HG02884 (cell line): ENCODE data around the gene DEF6.
"Not testable (repeated sequence)": the region's sequence is repeated elsewhere in the genome, so short reads cannot be mapped to it uniquely, and the experiment has no call there.

ENCODE experiments used
- ATAC-seq: cut with Tn5 transposase; IDR thresholded peaks from one replicate; pipeline ENCODE4 v1.9.1; 2021; ENCODE audit warnings: mild to moderate bottlenecking, moderate library complexity; ENCODE audit not compliant: unreplicated experiment

The DEF6 gene

GRCh38 chr6:35309611-35310264 is 12.1 kb downstream of the DEF6 start:
- ATAC-seq: no peak

DNA sequence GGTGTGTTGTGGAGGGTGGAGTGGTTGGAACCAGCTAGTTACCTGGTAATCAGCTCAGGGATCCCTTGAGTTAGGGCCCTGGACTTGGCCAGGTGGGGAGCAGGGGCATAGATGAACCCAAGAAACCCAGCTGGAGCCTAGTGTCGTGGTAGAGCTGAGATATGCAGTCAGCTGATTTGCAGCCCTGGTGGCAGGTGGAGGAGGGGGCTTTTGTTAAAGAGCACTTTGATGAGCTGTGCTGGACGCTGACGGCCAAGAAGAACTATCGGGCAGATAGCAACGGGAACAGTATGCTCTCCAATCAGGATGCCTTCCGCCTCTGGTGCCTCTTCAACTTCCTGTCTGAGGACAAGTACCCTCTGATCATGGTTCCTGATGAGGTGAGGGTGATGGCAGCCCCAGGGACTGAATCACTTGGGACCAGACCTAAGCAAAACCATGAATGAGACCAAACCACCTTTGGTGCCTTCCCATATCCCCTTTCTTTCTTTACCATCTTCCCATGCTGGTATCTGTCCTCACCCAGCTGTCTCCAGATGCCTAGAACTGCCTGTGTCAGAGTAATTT is 12.7 kb downstream of the DEF6 start:
- ATAC-seq: no peak

GRCh38 chr6:35311390-35312075 is 13.9 kb downstream of the DEF6 start:
- ATAC-seq: no peak

GRCh38 chr6:35312076-35312800 is 14.6 kb downstream of the DEF6 start:
- ATAC-seq: no peak

DNA sequence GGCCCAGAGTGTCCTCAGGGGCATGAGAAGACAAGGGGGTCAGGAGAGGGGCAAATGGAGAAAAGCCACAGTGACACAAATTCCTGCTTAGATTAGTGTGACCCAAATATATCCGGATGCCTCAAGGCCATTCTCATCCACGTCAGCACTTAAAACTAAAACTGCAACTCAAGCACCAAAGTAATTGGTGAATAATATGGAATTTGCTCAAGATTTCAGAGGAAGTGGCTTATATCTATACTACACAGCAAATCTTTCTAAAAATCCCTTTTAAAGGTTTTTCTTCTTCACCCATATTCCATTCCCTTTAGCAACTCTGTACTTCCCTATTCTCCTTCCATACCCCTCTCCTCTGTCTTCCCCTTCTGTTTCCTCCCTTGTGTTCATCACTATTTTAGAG is 15.2 kb downstream of the DEF6 start:
- ATAC-seq: no peak

DNA sequence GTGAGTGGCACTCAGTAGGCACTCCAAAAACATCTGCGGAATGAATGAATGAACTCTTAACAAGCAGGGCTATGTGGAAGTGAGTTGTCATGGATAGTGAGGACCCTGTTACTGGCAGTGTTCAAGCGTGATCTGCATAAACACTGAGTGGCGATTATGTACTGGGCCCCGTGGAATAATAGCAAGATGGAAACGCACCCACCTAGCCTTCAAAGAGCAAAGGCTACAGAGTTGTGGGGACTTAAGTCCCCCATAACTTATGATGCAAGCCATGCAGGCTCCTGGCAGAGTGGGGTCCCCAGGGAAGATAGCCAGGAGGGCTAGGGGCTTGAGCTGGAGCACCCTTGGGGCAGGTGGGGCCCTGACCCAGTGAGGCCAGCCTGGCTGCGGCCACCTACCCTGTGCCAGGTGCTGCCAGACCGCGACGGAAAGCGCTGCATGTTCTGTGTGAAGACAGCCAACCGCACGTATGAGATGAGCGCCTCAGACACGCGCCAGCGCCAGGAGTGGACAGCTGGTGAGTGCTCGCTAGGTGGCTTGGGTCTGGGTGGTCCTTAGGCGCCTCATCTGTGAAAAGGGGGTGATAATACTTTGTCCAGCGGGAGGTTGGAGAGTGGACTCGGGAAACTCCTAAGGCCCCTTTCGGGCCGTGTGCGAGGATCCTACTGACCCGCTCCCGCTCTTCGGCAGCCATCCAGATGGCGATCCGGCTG is 20.0 kb downstream of the DEF6 start:
- no peak for ATAC-seq

- ATAC-seq: no peak
These were observed 20.9 kb downstream of the DEF6 start for GRCh38 chr6:35318196-35319171.

DNA sequence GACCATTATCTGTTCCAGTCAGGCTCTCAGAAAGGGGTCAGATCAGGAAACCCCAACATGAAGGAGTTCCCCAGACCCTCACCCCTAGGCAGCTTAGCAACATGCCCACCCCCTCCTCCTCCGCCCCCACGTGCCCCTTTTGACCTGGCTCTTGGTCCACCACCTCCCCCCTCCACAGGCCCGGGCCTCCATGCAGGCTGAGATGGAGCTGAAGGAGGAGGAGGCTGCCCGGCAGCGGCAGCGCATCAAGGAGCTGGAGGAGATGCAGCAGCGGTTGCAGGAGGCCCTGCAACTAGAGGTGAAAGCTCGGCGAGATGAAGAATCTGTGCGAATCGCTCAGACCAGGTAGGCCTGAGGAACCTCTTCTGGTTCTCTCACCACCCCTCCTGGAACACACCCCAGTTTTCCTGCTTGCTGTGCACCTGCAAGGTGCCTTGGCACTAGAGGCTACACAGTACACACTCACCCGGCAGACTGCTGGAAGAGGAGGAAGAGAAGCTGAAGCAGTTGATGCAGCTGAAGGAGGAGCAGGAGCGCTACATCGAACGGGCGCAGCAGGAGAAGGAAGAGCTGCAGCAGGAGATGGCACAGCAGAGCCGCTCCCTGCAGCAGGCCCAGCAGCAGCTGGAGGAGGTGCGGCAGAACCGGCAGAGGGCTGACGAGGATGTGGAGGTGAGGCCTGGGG is 21.9 kb downstream of the DEF6 start:
- no peak for ATAC-seq

DNA sequence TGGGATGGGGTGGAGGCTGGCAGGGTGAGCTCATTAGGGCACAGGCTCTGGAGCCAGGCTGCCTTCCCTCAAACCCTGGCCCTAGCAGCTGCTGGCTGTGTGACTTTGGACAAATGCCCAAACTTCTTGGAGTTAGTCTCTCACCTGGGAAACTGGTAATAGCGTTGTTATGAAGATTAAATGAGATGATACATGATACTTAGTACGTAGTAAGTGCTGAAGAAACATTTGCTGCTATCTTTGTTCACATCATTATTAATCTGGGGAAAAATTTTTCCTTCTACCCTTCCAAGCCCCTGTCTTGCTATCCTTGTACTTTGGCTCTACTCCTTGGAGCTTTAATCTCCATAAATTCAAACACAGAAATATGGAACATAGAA is 22.4 kb downstream of the DEF6 start:
- no peak for ATAC-seq

DNA sequence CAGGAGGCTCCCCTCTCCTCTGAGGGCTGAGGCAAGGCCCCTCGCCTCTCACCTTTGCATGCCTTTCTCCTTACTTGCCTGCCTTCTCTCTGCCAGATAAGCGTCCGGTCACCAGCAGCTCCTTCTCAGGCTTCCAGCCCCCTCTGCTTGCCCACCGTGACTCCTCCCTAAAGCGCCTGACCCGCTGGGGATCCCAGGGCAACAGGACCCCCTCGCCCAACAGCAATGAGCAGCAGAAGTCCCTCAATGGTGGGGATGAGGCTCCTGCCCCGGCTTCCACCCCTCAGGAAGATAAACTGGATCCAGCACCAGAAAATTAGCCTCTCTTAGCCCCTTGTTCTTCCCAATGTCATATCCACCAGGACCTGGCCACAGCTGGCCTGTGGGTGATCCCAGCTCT is 23.5 kb downstream of the DEF6 start:
- ATAC-seq: no peak

- ATAC-seq: no peak
These were observed 29.9 kb downstream of the DEF6 start for GRCh38 chr6:35327349-35328027.

DNA sequence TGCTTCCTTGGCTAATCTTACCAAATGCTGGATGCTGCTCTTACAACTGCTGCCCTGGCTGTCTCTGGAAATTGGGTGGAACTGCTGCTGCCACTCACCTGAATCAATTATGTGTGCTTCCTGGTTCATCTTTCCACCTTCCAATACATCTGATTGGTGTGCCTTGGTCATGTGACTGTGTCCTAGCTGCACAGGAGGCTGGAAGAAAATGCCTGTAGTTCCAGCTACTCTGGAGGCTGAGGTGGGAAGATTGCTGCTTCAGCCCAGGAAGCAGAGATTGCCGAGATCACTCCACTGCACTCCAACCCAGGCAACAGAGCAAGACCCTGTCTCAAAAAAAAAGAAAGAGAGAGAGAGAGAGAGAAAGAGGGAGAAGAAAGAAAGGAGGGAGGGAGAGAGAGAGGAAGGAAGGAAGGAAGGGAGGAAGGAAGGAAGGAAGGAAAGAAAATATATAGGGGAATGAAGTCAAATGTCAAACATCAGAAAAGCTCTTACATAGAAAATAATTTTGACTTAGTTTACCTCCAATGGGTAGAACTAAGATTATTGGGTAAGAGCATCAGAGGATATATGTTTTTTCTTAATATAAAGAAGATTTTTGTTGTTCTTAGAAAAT is 30.6 kb downstream of the DEF6 start:
- no peak for ATAC-seq

- not testable (repeated sequence) for ATAC-seq
These were observed 31.3 kb downstream of the DEF6 start for GRCh38 chr6:35328965-35329364.

DNA sequence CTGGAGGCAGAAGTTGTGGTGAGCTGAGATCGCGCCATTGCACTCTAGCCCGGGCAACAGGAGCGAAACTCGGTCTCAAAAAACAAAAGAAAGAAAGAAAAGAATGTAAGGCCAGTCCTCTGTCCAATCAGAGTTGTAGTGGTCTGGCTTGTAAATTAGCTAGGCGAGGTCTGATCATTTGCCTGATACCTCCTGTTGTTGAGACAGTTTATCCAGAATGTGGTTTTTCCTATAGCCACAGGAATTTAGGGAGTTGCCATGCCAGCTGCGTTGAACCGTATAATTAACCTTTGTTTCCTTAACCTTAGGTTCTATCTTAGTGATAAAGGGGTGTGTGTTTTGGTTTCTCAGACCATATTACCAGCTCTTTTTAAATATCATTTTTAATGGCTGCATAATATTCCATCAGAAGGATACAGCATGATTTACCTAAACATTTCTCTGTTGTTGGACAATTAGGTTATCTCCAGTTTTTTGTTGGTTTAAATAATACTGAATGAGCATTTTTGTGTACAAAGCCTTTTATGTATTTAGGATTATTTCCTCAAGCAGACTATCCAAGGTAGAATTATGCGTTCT is 33.0 kb downstream of the DEF6 start:
- no peak for ATAC-seq

DNA sequence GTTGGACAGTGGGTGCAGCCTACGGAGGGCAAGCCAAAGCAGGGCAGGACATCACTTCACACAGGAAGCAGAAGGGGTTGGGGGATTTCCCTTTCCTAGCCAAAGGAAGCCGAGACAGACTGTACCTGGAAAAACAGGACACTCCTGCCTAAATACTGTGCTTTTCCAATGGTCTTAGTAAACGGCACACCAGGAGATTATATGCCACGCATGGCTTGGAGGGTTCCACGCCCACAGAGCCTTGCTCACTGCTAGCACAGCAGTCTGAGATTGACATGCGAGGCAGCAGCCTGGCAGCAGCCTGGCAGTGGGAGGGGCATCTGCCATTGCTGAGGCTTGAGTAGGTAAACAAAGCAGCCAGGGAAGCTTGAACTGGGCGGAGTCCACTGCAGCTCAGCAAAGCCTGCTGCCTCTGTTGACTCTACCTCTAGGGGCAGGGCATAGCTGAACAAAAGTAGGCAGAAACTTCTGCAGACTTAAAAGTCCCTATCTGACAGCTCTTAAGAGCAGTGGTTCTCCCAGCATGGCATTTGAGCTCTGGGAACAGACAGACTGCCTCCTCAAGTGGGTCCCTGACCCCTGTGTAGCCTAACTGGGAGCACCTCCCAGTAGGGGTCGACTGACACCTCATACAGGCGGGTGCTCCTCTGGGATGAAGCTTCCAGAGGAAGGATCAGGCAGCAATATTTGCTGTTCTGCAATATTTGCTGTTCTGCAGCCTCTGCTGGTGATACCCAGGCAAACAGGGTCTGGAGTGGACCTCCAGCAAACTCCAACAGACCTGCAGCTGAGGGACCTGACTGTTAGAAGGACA is 34.7 kb downstream of the DEF6 start:
- not testable (repeated sequence) for ATAC-seq

GRCh38 chr6:35341557-35341956 is 43.9 kb downstream of the DEF6 start:
- ATAC-seq: no peak
